HG02571 (cell line): ENCODE data around the gene SNX33.

Experiments used
- ATAC-seq: cut with Tn5 transposase; IDR thresholded peaks from one replicate; pipeline ENCODE4 v1.9.1; 2021; ENCODE audit warnings: mild to moderate bottlenecking, moderate library complexity; ENCODE audit not compliant: unreplicated experiment

The SNX33 gene

GRCh38 chr15:75641179-75641503 is 6.6 kb upstream of the SNX33 start:
- ATAC-seq, result no peak

DNA sequence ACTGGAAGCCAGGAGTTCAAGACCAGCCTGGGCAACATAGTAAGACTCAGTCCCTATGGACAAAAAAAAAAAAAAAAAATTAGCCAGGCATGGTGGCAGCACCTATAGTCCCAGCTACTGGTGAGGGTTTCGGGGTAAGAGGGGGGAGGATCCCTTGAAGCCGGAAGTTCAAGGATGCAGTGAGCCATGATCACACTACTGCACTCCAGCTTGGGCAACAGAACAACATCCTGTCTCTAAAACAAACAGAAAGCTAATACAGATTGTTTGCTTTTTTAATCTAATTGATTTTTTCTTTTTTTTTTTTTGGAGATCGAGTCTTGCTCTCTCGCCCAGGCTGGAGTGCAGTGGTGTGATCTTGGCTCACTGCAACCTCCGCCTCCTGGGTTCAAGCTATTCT is 6.1 kb upstream of the SNX33 start:
- no peak for ATAC-seq

- no peak for ATAC-seq
These were observed 3.3 kb upstream of the SNX33 start for GRCh38 chr15:75644376-75644775.

DNA sequence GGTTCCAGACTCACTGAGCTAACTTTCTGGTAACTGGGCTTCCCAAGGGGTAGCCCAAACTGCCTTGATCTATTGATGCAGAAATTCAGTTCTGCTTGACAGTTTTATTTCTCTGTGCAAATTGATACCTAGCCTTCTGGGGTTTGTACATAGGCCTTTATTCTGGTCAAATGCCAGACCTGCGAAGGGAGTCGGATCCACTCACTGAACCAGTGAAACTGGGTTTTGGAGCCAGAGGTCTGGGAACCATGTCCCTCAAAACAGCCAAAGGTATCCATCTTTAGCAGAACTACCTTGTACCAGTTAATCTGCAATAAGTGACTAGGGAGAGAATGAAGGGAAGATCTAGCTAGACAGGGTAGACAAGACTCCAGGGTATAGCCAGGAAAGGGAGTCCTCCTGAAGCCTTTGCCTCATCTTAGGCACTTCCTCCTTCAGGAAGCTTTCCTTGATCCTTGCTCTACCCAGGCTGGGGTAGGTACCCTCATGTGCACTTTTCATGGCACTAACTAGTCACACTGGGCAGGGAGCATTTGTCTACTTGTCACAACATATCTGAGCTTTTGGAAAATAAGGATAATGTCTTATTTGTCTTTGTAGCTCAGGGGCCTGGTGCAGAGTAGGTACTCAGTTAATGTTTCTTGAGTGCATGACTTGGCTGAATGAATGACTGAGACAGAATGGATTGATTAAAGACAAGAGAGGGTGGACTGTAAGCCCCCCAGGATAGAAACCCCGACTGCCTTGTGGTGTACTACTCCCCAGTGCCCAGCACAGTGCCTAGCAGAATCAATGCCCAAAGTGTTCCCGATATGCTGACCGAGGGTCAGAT is 1.4 kb upstream of the SNX33 start:
- no peak for ATAC-seq

- no peak for ATAC-seq
These were observed 758 bp upstream of the SNX33 start for GRCh38 chr15:75646944-75647364.

- no peak for ATAC-seq
These were observed 666 bp downstream of the SNX33 start for GRCh38 chr15:75648156-75649000.

DNA sequence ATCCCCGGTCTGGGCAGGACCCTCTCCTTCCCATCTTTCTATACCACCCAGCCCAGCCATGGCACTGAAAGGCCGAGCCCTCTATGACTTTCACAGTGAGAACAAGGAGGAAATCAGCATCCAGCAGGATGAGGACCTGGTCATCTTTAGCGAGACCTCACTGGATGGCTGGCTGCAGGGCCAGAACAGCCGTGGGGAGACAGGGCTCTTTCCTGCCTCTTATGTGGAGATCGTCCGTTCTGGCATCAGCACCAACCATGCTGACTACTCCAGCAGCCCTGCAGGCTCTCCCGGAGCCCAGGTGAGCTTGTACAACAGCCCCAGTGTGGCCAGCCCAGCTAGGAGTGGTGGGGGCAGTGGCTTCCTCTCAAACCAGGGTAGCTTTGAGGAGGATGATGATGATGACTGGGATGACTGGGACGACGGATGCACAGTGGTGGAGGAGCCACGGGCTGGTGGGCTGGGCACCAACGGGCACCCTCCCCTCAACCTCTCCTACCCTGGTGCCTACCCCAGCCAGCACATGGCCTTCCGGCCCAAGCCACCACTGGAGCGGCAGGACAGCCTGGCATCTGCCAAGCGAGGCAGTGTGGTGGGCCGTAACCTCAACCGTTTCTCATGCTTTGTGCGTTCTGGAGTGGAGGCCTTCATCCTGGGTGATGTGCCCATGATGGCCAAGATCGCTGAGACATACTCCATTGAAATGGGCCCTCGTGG is 1.5 kb downstream of the SNX33 start:
- ATAC-seq, result no peak

DNA sequence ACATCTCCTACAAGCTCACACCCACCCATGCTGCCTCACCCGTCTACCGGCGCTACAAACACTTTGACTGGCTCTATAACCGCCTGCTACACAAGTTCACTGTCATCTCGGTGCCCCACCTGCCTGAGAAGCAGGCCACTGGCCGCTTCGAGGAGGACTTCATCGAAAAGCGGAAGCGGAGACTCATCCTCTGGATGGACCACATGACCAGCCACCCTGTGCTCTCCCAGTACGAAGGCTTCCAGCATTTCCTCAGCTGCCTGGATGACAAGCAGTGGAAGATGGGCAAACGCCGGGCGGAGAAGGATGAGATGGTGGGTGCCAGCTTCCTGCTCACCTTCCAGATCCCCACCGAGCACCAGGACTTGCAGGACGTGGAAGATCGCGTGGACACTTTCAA is 2.1 kb downstream of the SNX33 start:
- ATAC-seq, result no peak

DNA sequence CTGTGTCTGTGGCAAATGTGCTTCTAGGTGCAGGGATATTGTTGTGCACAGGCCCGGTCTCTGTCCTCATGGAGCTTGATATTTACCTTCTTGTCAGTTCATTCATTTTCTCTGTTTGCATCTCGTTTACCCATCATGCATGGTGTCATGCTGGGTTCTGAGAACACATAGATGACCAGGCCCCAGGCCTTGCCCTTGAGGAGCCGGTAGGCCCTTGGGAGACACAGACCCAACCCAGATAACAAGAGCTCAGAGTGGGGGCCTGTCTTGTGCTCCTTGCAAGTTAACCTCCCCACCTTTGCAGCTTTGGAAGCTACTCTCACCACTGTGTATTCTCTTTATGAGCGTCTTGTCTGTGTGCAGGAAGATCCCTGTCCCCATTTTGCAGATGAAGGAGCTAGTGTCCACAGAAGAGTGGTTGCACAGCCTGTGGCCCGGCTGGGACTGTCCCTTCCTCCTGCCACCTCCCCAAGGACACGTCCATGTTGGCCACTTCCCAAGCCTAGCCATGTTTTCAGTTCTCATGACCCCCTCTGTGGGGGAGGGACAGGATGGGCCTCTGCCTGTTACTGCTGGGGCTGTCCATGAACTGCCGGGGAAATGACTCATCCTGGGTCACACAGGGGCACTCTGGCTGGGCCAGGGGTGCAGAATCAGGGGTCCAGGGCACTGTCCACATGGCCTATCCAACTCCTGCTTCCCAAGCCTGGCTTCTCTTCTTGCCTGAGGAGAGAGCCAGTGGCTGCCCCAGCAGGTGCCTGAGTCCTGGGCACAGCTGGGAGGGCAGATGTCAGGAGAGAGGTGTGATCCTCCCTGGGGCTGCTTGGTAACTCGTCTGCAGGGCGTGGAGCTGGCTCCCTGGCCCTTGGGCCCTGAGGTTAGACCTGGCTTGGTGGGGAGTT is 3.4 kb downstream of the SNX33 start:
- no peak for ATAC-seq

DNA sequence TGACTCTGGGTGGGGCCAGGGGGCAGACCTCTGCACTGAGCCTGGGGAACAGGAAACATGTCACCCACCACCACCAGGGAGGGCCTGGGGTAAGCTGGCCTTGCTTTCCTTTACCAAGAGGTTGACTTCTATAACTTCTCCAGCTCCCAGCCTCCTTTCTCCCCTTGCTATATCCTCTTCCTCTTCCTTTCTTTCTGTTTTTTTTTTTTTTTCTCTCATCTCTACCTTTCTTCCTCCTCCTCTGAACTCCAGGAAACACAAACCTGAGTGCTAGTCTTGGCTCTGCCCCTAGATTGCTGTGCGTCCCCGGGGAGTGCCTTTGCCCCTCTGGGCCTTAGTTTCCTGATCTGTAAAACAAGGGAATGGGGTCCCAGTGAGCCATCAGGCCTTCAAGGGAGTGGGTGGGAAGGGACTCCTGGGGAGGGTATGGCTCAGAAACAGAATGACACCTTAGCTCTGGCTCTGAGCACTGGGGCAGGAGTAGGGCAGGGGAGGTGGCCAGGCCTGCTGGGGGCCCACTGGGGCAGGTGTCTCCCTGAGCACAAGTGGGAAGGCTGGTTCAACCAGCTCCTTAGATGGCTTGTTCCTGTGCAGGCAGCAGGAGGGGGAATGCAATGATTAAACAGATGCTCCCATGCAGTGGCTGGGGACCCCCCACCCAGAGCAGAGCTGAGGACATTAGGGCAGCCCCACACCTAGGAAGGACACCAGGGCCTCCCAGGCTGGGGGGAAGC is 4.3 kb downstream of the SNX33 start:
- ATAC-seq, result no peak

GRCh38 chr15:75653347-75653913 is 5.7 kb downstream of the SNX33 start:
- ATAC-seq, result no peak

GRCh38 chr15:75654201-75654907 is 6.6 kb downstream of the SNX33 start:
- ATAC-seq, result no peak

- ATAC-seq, result no peak
These were observed 8.2 kb downstream of the SNX33 start for GRCh38 chr15:75655931-75656330.

GRCh38 chr15:75656331-75656730 is 8.6 kb downstream of the SNX33 start:
- no peak for ATAC-seq

DNA sequence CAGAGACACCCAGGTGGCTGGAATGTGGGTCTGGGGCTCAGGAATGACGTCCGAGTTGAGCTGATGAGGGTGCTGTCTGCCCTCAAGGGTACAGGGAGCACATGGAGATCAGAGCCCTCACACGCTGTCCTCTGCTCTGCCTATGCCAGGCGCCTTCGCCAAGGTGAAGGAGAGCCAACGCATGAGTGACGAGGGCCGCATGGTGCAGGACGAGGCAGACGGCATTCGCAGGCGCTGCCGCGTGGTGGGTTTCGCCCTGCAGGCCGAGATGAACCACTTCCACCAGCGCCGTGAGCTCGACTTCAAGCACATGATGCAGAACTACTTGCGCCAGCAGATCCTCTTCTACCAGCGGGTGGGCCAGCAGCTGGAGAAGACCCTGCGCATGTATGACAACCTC is 9.1 kb downstream of the SNX33 start:
- ATAC-seq, result no peak

- ATAC-seq, result no peak
These were observed 11.5 kb downstream of the SNX33 start for GRCh38 chr15:75659141-75659771.

DNA sequence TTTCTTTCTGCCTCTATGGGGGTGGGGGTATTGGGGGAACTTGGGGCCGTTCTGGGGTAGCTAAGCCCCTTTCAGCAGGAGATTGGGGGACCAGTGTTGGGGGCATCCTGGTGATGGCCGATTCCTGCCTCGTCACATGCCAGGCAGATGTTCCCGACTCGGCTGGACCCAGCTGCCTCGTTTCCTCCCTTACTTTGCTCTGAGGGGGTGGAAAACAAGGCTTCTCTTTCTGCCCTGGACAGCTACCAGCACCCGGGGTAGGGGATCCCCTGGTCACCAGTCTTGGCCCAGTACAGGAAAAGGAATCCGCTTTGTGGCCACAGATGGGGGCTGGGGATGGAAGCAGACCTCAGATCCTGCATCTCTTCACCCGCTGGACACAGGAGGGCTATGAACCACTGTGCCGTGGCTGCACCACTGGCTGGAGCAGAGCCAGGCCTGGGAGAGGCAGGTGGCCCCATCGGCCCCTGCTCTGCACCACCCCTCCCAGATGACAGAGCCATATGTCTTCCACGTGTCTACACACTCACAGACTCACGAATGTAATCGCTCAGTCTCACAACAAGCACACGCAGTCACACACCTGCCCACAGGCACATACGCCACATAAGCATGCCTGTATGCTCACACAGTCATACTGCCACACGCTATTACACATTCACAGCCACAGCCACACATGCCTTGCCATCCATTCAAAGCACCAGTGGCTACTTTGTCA is 12.4 kb downstream of the SNX33 start:
- ATAC-seq, result no peak
